ENCODE results near the gene PHLDA2.

The PHLDA2 gene

GRCh38 chr11:2928605-2929530, at the start of gene PHLDA2:
Gene PHLDA2, minus strand, starts transcription at chr11:2929420. Its CDS starts 56 bp downstream, at chr11:2929364.
- DNase-seq (ENCODE audit: low spot score), result peak; percentile 95

GRCh38 chr11:2977113-2977512, 47.9 kb upstream of the PHLDA2 start:
- no peak for DNase-seq (ENCODE audit: low spot score)

- no peak for DNase-seq (ENCODE audit: low spot score)
Measured at GRCh38 chr11:2976294-2977063, 47.3 kb upstream of the PHLDA2 start.

GRCh38 chr11:2975594-2975993, 46.4 kb upstream of the PHLDA2 start:
- DNase-seq (ENCODE audit: low spot score), result no peak

- DNase-seq (ENCODE audit: low spot score), result no peak
Measured at GRCh38 chr11:2974272-2974671, 45.1 kb upstream of the PHLDA2 start.

GRCh38 chr11:2968341-2968900, 39.2 kb upstream of the PHLDA2 start:
- no peak for DNase-seq (ENCODE audit: low spot score)

- no peak for DNase-seq (ENCODE audit: low spot score)
Measured at GRCh38 chr11:2964782-2965181, 35.6 kb upstream of the PHLDA2 start.

GRCh38 chr11:2963761-2964160, 34.5 kb upstream of the PHLDA2 start:
- no peak for DNase-seq (ENCODE audit: low spot score)

GRCh38 chr11:2963112-2963754, 34.0 kb upstream of the PHLDA2 start:
- no peak for DNase-seq (ENCODE audit: low spot score)

GRCh38 chr11:2961080-2961479, 31.9 kb upstream of the PHLDA2 start:
- DNase-seq (ENCODE audit: low spot score), result no peak

- no peak for DNase-seq (ENCODE audit: low spot score)
Measured at GRCh38 chr11:2960139-2960538, 30.9 kb upstream of the PHLDA2 start.

- no peak for DNase-seq (ENCODE audit: low spot score)
Measured at GRCh38 chr11:2958251-2958650, 29.0 kb upstream of the PHLDA2 start.

GRCh38 chr11:2955906-2956476, 26.8 kb upstream of the PHLDA2 start:
- no peak for DNase-seq (ENCODE audit: low spot score)

- DNase-seq (ENCODE audit: low spot score), result no peak
Measured at GRCh38 chr11:2954263-2954662, 25.0 kb upstream of the PHLDA2 start.

GRCh38 chr11:2952290-2952689, 23.1 kb upstream of the PHLDA2 start:
- no peak for DNase-seq (ENCODE audit: low spot score)

GRCh38 chr11:2951231-2952110, 22.3 kb upstream of the PHLDA2 start:
- DNase-seq (ENCODE audit: low spot score), result peak; percentile 56

GRCh38 chr11:2950825-2951224, 21.6 kb upstream of the PHLDA2 start:
- DNase-seq (ENCODE audit: low spot score), result no peak

GRCh38 chr11:2949920-2950319, 20.7 kb upstream of the PHLDA2 start:
- no peak for DNase-seq (ENCODE audit: low spot score)

GRCh38 chr11:2947744-2948143, 18.5 kb upstream of the PHLDA2 start:
- DNase-seq (ENCODE audit: low spot score), result no peak

GRCh38 chr11:2945757-2946287, 16.6 kb upstream of the PHLDA2 start:
- DNase-seq (ENCODE audit: low spot score), result no peak

All from AG08396 (cell line).